Measurements from ENCODE around the gene PPP4R2. TPM values are rescaled to one million over a fixed set of nuclear protein-coding genes. Genes with fewer than 3 reads are reported as not detected.

The PPP4R2 gene
- total and polyA plus RNA-seq, 10 donors, result 12.2 to 94.7 (median 54.2) TPM

GRCh38 chr3:72974956-72975355 lies 21.7 kb upstream of the PPP4R2 start:
- intact Hi-C loops (cut with DNase I; ENCODE audit: low total_unique reads), result no loop called here
- peaks cover 0 to 6% (median 0%) of the 10 kb centered on the region in 7 donors for H3K27me3 ChIP-seq (replicated peaks in 1 of 7)
- peaks cover 0 to 5% (median 0%) of the 10 kb centered on the region in 6 donors for H3K4me1 ChIP-seq
- H3K27ac ChIP-seq, result no peak overlapping the region
- no peak for DNase-seq
- no peaks in the 10 kb centered on the region for H3K36me3 ChIP-seq
- WGBS, 5 donors, result 84 to 95% (median 92%) methylated on average over 4 of the region's 4 CpGs
- TF ChIP-seq CTCF (IDR thresholded peaks at IDR 0.05 in 8 of 11, conservative IDR thresholded peaks at IDR 0.05 in 3 of 11) (no peak), POLR2AphosphoS5 (IDR thresholded peaks at IDR 0.05) (no peak), POLR2A (IDR thresholded peaks at IDR 0.05) (no peak)
- H3K4me3 ChIP-seq, result no peak overlapping the region
- H3K9me3 ChIP-seq, result no peaks in the 10 kb centered on the region

GRCh38 chr3:72976281-72976741 lies 20.3 kb upstream of the PPP4R2 start:
- H3K27me3 ChIP-seq (replicated peaks in 1 of 7), result peaks cover 0 to 7% (median 0%) of the 10 kb centered on the region in 7 donors
- H3K4me1 ChIP-seq, result peaks cover 0 to 5% (median 0%) of the 10 kb centered on the region in 6 donors
- intact Hi-C loops (cut with DNase I; ENCODE audit: low total_unique reads), result no loop called here
- H3K27ac ChIP-seq, result peak overlapping the region in 6 of 8 donors; percentile 16 to 88 (median 80)
- DNase-seq, result no peak
- WGBS, 5 donors, result 24 to 36% (median 33%) methylated on average over 1 of the region's 1 CpG
- H3K36me3 ChIP-seq, result no peaks in the 10 kb centered on the region
- H3K9me3 ChIP-seq, result no peaks in the 10 kb centered on the region
- TF ChIP-seq POLR2AphosphoS5 (IDR thresholded peaks at IDR 0.05), result no peak
- no peak for TF ChIP-seq POLR2A (IDR thresholded peaks at IDR 0.05)
- no peak for TF ChIP-seq CTCF (IDR thresholded peaks at IDR 0.05 in 8 of 11, conservative IDR thresholded peaks at IDR 0.05 in 3 of 11)
- no peak overlapping the region for H3K4me3 ChIP-seq

- H3K9me3 ChIP-seq, result no peaks in the 10 kb centered on the region
- TF ChIP-seq CTCF (IDR thresholded peaks at IDR 0.05 in 8 of 11, conservative IDR thresholded peaks at IDR 0.05 in 3 of 11) (peak in 3 of 11 experiments; percentile 9 to 22 (median 12)), POLR2A (IDR thresholded peaks at IDR 0.05) (no peak)
- peaks cover 0 to 5% (median 0%) of the 10 kb centered on the region in 6 donors for H3K4me1 ChIP-seq
- H3K27ac ChIP-seq, result peak overlapping the region in 7 of 8 donors; percentile 55 to 88 (median 80)
- H3K36me3 ChIP-seq, result no peaks in the 10 kb centered on the region
- DNase-seq, result no peak
- WGBS, 5 donors, result 51 to 67% (median 56%) methylated on average over 5 of the region's 5 CpGs
- peaks cover 0 to 13% (median 0%) of the 10 kb centered on the region in 7 donors for H3K27me3 ChIP-seq (replicated peaks in 1 of 7)
- intact Hi-C loops (cut with DNase I; ENCODE audit: low total_unique reads), result no loop called here
- H3K4me3 ChIP-seq, result peak overlapping the region in 1 of 8 donors; percentile 10
These were observed 19.4 kb upstream of the PPP4R2 start for GRCh38 chr3:72977060-72977808.

GRCh38 chr3:72982609-72983366 lies 13.8 kb upstream of the PPP4R2 start:
- WGBS, 5 donors, result 67 to 88% (median 69%) methylated on average over 3 of the region's 3 CpGs
- peaks cover 0 to 11% (median 0%) of the 10 kb centered on the region in 6 donors for H3K4me1 ChIP-seq
- intact Hi-C loops (cut with DNase I; ENCODE audit: low total_unique reads), result no loop called here
- H3K27ac ChIP-seq, result peak overlapping the region in 7 of 8 donors; percentile 2 to 85 (median 62)
- peaks cover 0 to 16% (median 0%) of the 10 kb centered on the region in 7 donors for H3K27me3 ChIP-seq (replicated peaks in 1 of 7)
- peaks cover 2 to 21% (median 18%) of the 10 kb centered on the region in 8 donors for H3K9me3 ChIP-seq
- no peak overlapping the region for H3K4me3 ChIP-seq
- H3K36me3 ChIP-seq, result no peaks in the 10 kb centered on the region
- TF ChIP-seq CTCF (IDR thresholded peaks at IDR 0.05 in 8 of 11, conservative IDR thresholded peaks at IDR 0.05 in 3 of 11) (no peak), POLR2AphosphoS5 (IDR thresholded peaks at IDR 0.05) (no peak)
- DNase-seq, result no peak
